Left cardiac atrium (tissue), 4 donors: ENCODE measurements around the gene PCDHGA5. TPM values are rescaled to one million over a fixed set of nuclear protein-coding genes. Genes with fewer than 3 reads are reported as not detected.
"Not testable (repeated sequence)": the region's sequence is repeated elsewhere in the genome, so short reads cannot be mapped to it uniquely, and the experiment has no call there.

Source experiments
- ATAC-seq, 2 donors: fragments of 200-7000 bp; cut with Tn5 transposase; one replicate each; pipeline ENCODE4 v1.9.1; 2020; ENCODE audit warnings: mild to moderate bottlenecking in 2 of 2, moderate library complexity in 2 of 2
- DNase-seq: peaks from one replicate; pipeline ENCODE4 v3.0.0-alpha.2; 2020
- intact Hi-C, 2 donors: fragments of 100-400 bp; cut with DNase I; formaldehyde crosslinking; loops; one replicate each; pipeline versions ENCODE4 v1.14.1 to v1.15.1; 2022 to 2023
- total RNA-seq, 2 donors: library from RNA; stranded (reverse); fragmentation: NEBNext Ultra II Directional; extraction: Animal tissue kit (Norgen Biotek cat#: 25700); gene quantifications; one replicate each; pipeline ENCODE4 v1.2.1, GENCODE V29; 2021
- donor health status: DM: no; HTN: yes; CAD: no.
- donor health status: DM: no; HTN: yes; CAD: no; lungs with severe emphysema.
- donor health status: DM: yes; HTN: yes; CAD: no.
- donor health status: Dilated cardiomyopathy.

Gene PCDHGA5
- total RNA-seq, 2 donors from 2014 or later = 3.5 to 4.3 TPM

DNA sequence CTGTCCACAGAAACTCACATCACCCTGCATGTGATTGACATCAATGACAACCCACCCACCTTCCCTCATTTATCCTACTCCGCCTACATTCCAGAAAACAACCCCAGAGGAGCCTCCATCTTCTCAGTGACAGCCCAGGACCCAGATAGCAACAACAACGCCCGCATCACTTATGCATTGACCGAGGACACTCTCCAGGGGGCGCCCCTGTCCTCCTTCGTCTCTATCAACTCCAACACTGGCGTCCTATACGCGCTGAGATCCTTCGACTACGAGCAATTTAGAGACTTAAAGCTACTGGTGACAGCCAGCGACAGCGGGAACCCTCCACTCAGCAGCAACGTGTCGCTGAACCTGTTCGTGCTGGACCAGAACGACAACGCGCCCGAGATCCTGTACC lies 18.6 kb upstream of the PCDHGA5 start:
- DNase-seq (no peak), ATAC-seq (no peak)
- intact Hi-C loops = no loop called here

DNA sequence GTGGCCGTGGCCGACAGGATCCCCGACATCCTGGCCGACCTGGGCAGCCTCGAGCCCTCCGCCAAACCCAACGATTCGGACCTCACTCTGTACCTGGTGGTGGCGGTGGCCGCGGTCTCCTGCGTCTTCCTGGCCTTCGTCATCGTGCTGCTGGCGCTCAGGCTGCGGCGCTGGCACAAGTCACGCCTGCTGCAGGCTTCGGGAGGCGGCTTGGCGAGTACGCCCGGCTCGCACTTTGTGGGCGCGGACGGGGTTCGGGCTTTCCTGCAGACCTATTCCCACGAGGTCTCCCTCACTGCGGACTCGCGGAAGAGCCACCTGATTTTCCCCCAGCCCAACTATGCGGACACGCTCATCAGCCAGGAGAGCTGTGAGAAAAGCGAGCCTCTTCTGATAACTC lies 17.9 kb upstream of the PCDHGA5 start:
- DNase-seq, ATAC-seq, intact Hi-C loops: not testable (repeated sequence)

DNA sequence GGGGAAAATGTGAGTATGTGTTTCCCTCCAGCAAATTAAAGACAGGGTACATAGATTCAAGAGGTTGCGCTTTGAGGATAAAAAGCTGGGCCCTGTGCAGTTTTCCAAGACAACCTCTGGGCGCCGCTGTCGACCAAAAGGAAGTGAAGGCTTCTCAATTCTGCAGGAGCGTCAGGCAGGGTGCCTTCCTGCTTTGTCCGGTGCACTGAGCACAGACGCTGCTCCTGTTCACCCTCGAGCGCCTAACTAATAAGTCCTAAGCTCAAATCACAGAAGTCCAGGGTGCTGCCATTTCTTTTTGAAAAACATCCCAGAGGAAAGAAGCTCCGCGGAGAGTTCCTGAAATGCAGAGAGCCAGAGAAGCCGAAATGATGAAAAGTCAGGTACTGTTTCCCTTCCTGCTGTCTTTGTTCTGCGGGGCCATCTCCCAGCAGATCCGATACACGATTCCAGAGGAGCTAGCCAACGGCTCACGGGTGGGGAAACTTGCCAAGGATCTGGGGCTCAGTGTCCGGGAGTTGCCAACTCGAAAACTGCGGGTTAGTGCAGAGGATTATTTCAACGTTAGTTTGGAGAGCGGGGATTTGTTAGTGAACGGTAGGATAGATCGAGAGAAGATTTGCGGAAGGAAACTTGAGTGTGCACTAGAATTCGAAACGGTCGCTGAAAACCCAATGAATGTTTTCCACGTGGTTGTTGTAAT lies 13.9 kb upstream of the PCDHGA5 start, which contains the start of gene PCDHGB1:
Gene PCDHGB1, plus strand, starts transcription at position 183 of the 703 bp plus-strand sequence. Its CDS starts 162 bp downstream, at position 345.
- ATAC-seq = peak; percentile 57 to 66
- DNase-seq = peak; percentile 38
- intact Hi-C loops = loop anchor here in 1 of 2 donors (10.0 kb wide), 2 partner anchors 55 to 145 kb away; partner anchors contain the start of genes PCDHB12, PCDHGA9 and PCDHGB6

DNA sequence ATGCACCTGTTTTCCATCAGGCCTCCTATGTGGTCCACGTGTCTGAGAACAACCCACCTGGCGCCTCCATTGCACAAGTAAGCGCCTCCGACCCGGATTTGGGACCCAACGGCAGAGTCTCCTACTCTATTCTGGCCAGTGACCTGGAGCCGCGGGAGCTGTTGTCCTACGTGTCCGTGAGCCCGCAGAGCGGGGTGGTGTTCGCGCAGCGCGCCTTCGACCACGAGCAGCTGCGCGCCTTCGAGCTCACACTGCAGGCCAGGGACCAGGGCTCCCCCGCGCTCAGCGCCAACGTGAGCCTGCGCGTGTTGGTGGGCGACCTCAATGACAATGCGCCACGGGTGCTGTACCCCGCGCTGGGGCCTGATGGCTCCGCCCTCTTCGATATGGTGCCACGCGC lies 12.4 kb upstream of the PCDHGA5 start:
- no peak for ATAC-seq
- DNase-seq = no peak
- intact Hi-C loops = loop anchor here in 1 of 2 donors (10.0 kb wide), 2 partner anchors 53 to 147 kb away; partner anchors contain the start of genes PCDHB12, PCDHGA9 and PCDHGB6

DNA sequence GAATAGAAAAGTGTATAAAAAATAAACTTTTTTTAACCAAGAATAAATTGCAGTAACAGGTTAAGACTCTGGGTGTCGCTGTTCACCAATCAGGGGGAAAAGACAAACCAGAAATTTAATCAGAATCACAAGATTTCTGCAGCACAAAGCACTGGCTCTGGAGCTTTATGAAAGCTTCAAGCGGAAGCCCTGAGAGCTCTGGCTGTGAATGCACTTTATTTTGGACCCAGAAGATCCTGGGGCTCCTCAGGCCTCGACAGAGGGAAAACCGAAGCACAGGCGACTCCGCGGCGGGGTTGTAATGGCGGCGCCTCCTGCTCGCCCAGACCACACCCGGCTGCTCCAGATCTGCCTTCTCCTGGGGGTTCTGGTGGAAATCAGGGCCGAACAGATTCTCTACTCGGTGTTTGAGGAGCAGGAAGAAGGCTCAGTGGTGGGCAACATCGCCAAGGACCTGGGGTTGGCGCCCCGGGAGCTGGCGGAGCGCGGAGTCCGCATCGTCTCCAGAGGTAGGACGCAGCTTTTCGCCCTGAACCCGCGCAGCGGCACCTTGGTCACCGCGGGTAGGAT lies 9.0 kb upstream of the PCDHGA5 start, which contains the start of gene PCDHGA4:
Gene PCDHGA4, plus strand, starts transcription at position 122 of the 570 bp plus-strand sequence. Its CDS starts 87 bp downstream, at position 209.
- DNase-seq (no peak), ATAC-seq (no peak)
- intact Hi-C loops = loop anchor here in 1 of 2 donors (10.0 kb wide), 2 partner anchors 50 to 150 kb away; partner anchors contain the start of genes PCDHB12, PCDHGA9 and PCDHGB6

DNA sequence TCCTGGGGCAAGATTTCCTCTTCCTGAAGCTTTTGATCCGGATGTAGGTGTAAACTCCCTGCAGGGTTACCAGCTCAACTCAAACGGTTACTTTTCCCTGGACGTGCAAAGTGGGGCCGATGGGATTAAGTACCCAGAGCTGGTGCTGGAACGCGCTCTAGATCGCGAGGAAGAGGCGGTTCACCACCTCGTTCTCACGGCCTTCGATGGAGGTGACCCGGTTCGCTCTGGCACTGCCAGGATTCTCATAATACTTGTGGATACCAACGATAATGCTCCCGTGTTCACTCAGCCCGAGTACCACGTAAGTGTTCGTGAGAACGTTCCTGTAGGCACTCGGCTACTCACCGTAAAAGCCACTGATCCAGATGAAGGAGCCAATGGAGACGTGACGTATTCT lies 8.3 kb upstream of the PCDHGA5 start:
- DNase-seq (no peak), ATAC-seq (no peak)
- intact Hi-C loops = loop anchor here in 1 of 2 donors (10.0 kb wide), 2 partner anchors 49 to 151 kb away; partner anchors contain the start of genes PCDHB12, PCDHGA9 and PCDHGB6

DNA sequence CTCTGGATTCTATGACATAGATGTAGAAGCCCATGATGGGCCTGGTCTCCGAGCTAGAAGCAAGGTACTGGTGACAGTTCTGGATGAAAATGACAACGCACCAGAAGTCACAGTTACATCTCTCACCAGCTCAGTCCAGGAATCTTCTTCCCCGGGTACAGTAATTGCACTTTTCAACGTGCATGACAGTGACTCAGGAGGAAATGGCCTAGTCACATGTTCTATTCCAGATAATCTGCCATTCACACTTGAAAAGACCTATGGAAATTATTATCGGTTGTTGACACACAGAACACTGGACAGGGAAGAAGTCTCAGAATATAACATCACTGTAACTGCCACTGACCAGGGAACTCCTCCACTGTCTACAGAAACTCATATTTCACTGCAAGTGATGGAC lies 7.8 kb upstream of the PCDHGA5 start:
- intact Hi-C loops = loop anchor here in 1 of 2 donors (10.0 kb wide), 2 partner anchors 49 to 151 kb away; partner anchors contain the start of genes PCDHB12, PCDHGA9 and PCDHGB6
- ATAC-seq = no peak

DNA sequence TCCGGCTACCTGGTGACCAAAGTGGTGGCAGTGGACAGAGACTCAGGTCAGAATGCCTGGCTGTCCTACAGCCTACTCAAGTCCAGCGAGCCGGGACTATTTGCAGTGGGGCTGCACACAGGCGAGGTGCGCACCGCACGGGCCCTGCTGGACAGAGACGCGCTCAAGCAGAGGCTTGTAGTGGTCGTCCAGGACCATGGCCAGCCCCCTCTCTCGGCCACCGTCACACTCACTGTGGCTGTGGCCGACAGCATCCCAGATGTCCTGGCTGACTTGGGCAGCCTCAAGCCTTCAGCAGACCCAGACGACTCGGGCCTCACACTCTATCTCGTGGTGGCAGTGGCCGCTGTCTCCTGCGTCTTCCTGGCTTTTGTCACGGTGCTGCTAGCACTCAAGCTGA lies 7.0 kb upstream of the PCDHGA5 start:
- intact Hi-C loops = loop anchor here in 1 of 2 donors (10.0 kb wide), 2 partner anchors 48 to 152 kb away; partner anchors contain the start of genes PCDHB12, PCDHGA9 and PCDHGB6
- no peak for ATAC-seq

More for the DNA sequence above, 7.8 kb upstream of the PCDHGA5 start:
- no peak for DNase-seq

DNA sequence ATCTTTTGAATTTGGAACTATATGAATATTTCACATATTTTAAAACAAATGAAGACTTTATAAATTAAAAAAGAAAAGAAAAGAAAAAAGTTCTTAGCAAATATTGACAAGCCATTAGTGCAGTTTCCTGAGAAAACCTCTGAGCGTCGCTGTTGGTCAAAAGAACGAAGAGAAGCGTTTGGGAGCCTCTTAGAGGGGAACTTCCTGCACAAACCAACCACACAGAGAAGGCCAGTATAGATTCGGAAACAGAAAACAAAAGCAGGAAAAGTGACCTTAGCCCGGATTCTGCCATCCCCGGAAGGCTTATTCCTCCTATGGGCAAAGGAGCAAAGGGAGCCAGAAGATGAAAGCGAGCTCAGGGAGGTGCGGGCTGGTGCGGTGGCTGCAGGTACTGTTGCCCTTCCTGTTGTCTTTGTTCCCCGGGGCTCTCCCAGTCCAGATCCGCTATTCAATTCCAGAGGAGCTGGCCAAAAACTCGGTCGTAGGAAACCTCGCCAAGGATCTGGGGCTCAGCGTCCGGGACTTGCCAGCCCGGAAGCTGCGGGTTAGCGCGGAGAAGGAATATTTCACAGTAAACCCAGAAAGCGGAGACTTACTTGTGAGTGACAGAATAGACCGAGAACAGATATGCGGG lies 4.1 kb upstream of the PCDHGA5 start, which contains the start of gene PCDHGB2:
Gene PCDHGB2, plus strand, starts transcription at position 205 of the 637 bp plus-strand sequence. Its CDS starts 142 bp downstream, at position 347.
- intact Hi-C loops = loop anchor here in 1 of 2 donors (10.0 kb wide), 2 partner anchors 45 to 155 kb away; partner anchors contain the start of genes PCDHB12, PCDHGA9 and PCDHGB6
- DNase-seq (no peak), ATAC-seq (no peak)

More for the DNA sequence above, 7.0 kb upstream of the PCDHGA5 start:
- DNase-seq = no peak

DNA sequence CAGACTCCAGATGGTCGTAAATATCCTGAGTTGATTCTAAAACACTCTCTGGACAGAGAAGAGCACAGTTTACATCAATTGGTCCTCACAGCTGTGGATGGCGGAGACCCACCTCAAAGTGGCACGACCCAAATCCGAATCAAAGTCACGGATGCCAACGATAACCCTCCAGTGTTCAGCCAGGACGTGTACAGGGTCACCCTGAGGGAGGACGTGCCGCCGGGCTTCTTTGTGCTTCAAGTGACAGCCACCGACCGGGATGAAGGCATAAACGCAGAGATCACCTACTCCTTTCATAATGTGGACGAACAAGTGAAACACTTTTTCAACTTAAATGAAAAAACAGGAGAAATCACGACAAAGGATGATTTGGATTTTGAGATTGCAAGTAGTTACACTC lies 3.3 kb upstream of the PCDHGA5 start:
- ATAC-seq (no peak), DNase-seq (no peak)
- intact Hi-C loops = no loop called here

DNA sequence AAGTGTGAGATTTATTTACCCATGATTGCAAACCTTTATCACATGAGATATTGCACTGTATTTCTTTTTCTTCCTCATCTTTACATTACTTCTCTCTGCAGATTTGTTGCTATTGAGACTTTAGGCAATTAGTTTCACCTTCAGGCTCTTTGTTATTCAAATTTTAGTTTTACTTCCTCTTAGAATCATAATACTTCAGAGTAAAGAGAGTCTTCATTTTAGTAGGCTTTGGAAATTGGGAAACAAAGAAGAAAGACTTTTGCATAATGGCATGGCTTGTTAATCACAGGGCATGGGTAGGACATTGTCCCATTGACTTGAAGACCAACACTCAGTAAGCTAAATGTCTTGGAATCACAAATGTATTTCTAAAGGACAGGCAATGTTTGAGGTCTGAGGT lies 1.2 kb upstream of the PCDHGA5 start:
- DNase-seq = no peak
- intact Hi-C loops = no loop called here
- ATAC-seq = no peak

DNA sequence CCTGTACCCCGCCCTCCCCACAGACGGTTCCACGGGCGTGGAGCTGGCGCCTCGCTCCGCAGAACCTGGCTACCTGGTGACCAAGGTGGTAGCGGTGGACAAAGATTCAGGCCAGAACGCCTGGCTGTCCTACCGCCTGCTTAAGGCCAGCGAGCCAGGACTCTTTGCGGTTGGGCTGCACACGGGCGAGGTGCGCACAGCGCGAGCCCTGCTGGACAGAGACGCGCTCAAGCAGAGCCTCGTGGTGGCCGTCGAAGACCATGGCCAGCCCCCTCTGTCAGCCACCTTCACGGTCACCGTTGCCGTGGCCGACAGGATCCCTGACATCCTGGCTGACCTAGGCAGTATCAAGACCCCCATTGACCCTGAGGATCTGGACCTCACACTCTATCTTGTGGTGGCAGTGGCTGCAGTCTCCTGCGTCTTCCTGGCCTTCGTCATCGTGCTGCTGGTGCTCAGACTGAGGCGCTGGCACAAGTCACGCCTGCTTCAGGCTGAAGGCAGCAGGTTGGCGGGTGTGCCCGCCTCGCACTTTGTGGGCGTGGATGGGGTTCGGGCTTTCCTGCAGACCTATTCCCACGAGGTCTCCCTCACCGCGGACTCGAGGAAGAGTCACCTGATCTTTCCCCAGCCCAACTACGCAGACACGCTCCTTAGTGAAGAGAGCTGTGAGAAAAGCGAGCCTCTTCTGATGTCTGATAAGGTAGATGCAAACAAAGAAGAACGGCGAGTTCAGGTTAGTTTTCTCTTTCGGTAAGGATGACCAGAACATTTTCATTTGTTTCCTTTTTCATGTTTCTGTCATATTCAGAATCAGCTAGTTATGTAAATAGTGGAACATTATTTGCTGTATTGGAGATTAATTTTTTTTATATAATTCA lies 2.3 kb downstream of the PCDHGA5 start:
- DNase-seq = no peak
- intact Hi-C loops = no loop called here
- ATAC-seq = no peak

DNA sequence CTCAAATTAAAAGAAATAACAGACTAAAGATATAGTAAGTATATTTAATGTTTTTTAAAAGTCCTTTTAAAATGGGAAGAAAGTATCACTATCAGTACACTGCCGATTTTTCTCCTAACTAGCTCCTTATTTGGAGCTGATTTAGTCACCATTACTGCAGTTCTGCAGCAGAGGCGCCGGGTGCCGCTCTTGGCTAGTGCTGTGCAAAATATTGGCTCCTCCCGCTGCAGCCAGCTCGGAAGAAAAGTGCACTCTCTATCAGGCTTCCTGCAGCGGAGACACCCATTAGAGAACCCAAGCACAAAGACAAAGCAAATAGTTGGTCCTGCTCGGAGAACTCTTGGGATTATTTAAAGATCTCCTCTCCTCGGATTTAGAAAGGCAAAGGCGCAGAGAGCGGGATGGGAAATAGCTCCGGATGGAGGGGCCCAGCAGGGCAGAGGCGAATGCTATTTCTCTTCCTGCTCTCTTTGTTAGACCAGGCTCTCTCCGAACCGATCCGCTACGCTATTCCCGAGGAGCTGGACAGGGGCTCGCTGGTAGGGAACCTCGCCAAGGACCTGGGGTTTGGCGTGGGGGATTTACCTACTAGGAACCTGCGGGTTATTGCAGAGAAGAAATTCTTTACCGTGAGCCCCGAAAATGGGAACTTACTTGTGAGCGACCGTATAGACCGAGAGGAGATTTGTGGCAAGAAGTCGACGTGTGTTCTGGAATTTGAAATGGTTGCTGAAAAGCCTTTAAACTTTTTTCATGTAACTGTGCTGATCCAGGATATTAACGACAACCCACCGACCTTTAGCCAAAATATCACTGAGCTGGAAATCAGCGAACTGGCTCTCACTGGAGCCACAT lies 6.3 kb downstream of the PCDHGA5 start, which contains the start of gene PCDHGB3:
Gene PCDHGB3, plus strand, starts transcription at position 249 of the 855 bp plus-strand sequence. Its CDS starts 153 bp downstream, at position 402.
- intact Hi-C loops = no loop called here
- ATAC-seq = peak; percentile 86 to 90
- DNase-seq = peak; percentile 49

DNA sequence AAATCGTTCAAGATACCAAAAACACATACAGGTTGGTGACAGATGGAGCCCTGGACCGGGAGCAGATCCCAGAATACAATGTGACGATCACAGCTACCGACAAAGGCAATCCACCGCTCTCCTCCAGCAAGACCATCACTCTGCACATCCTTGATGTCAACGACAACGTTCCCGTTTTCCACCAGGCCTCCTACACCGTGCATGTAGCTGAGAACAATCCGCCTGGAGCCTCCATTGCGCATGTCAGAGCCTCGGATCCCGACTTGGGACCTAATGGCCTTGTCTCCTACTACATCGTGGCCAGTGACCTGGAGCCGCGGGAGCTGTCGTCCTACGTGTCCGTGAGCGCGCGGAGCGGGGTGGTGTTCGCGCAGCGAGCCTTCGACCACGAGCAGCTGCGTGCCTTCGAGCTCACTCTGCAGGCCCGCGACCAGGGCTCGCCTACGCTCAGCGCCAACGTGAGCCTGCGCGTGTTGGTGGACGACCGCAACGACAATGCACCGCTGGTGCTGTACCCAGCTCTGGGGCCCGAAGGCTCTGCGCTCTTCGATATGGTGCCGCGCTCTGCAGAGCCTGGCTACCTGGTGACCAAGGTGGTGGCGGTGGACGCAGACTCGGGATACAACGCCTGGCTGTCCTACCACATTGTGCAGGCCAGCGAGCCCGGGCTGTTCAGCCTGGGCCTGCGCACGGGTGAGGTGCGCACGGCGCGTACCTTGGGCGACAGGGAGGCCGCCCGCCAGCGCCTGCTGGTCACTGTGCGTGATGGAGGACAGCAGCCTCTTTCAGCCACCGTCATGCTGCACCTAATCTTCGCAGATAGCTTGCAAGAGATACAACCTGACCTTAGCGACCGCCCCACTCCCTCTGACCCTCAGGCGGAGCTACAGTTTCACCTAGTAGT lies 7.9 kb downstream of the PCDHGA5 start:
- intact Hi-C loops = no loop called here
- peak in 1 of 2 donors; percentile 21 for ATAC-seq
- DNase-seq = no peak

DNA sequence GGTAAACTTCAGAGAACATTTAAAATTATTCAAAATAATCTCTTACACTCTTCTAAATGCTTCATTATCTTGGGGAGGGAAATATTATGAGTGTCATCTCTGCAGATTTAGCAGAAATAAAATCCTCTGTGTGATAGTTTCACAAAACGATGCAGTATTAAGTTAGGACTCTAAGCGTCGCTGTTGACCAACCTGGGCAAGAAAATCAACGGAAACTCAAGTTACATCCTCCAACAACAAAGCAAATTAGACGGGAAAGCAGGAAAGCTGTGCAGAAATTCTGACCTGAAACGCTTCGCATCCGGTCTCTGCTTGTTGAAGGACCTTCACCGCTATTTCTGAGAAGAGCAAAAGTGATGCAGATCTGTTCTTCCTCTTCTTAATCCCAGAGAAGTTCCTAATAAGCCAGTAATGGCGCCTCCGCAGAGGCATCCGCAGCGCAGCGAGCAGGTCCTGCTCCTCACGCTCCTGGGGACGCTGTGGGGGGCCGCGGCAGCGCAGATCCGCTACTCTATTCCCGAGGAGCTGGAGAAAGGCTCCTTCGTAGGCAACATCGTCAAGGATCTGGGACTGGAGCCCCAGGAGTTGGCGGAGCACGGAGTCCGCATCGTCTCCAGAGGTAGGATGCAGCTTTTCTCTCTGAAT lies 9.8 kb downstream of the PCDHGA5 start, which contains the start of gene PCDHGA6:
Gene PCDHGA6, plus strand, starts transcription at position 219 of the 645 bp plus-strand sequence. Its CDS starts 193 bp downstream, at position 412.
- DNase-seq = no peak
- ATAC-seq = no peak
- intact Hi-C loops = no loop called here

DNA sequence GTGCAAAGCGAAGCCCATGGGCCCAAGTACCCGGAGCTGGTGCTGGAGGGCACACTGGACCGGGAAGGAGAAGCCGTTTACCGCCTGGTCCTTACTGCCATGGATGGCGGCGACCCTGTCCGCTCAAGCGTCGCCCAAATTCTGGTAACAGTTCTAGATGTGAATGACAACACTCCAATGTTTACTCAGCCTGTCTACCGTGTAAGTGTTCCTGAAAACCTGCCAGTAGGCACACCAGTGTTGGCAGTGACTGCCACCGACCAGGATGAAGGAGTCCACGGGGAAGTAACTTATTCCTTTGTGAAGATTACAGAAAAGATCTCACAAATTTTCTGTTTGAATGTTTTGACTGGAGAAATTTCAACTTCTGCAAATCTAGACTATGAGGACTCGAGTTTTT lies 10.7 kb downstream of the PCDHGA5 start:
- intact Hi-C loops = no loop called here
- no peak for DNase-seq
- ATAC-seq = no peak
